BE2C (cell line): ENCODE measurements around the gene PHYHD1.

Experiments
- DNase-seq: peaks from one replicate; pipeline ENCODE4 v3.0.0-alpha.2; 2020
- H3K27me3 ChIP-seq: fragments of 250-450 bp; sonication (Bioruptor Pico); 2 replicates; pipeline ENCODE4 v1.5.1; 2020; ENCODE audit warnings: mild to moderate bottlenecking
- H3K36me3 ChIP-seq: fragments of 250-450 bp; sonication (Bioruptor Pico); 2 replicates; pipeline ENCODE4 v1.5.1; 2020; ENCODE audit warnings: mild to moderate bottlenecking
- H3K4me1 ChIP-seq: fragments of 250-450 bp; sonication (Bioruptor Pico); 2 replicates; pipeline ENCODE4 v1.5.1; 2020
- H3K4me3 ChIP-seq: 2 replicates; pipeline ENCODE4 v1.5.1; 2011; ENCODE audit warnings: low read depth, low read length
- H3K9me3 ChIP-seq: fragments of 250-450 bp; sonication (Bioruptor Pico); 2 replicates; pipeline ENCODE4 v1.5.1; 2020
- TF ChIP-seq, protein P1 (sequence below): IDR thresholded peaks from 2 replicates; pipeline ENCODE4 v1.5.1; 2012; ENCODE audit warnings: mild to moderate bottlenecking, low read depth, low read length

Gene PHYHD1

DNA sequence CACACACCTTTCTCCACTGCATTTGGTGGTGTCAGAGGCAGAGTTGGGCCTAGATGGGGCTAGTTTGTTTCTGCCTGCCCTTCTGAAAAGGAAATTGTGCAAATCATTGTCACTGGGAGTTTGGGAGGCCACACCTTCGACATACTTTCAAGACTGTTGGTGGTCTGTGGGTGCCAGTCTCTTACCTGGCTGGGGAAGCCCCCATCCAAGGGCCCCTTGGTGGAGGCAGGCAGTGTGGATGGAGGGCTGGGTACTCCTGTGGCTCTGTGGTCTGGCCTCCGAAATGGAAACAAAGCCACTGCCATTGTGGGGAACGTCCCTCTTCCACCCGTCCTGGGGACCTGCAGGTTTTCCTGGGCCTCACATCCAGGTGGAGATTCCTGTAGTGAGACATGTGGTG, 10.9 kb upstream of the PHYHD1 start:
- Histone ChIP-seq H3K9me3 (no peaks in the 10 kb centered on the region), H3K36me3 (peaks cover 38% of the 10 kb centered on the region), H3K4me1 (no peaks in the 10 kb centered on the region), H3K27me3 (no peaks in the 10 kb centered on the region), H3K4me3 (no peak overlapping the region)
- TF ChIP-seq, protein P1, sequence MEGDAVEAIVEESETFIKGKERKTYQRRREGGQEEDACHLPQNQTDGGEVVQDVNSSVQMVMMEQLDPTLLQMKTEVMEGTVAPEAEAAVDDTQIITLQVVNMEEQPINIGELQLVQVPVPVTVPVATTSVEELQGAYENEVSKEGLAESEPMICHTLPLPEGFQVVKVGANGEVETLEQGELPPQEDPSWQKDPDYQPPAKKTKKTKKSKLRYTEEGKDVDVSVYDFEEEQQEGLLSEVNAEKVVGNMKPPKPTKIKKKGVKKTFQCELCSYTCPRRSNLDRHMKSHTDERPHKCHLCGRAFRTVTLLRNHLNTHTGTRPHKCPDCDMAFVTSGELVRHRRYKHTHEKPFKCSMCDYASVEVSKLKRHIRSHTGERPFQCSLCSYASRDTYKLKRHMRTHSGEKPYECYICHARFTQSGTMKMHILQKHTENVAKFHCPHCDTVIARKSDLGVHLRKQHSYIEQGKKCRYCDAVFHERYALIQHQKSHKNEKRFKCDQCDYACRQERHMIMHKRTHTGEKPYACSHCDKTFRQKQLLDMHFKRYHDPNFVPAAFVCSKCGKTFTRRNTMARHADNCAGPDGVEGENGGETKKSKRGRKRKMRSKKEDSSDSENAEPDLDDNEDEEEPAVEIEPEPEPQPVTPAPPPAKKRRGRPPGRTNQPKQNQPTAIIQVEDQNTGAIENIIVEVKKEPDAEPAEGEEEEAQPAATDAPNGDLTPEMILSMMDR: no peak
- no peak for DNase-seq

DNA sequence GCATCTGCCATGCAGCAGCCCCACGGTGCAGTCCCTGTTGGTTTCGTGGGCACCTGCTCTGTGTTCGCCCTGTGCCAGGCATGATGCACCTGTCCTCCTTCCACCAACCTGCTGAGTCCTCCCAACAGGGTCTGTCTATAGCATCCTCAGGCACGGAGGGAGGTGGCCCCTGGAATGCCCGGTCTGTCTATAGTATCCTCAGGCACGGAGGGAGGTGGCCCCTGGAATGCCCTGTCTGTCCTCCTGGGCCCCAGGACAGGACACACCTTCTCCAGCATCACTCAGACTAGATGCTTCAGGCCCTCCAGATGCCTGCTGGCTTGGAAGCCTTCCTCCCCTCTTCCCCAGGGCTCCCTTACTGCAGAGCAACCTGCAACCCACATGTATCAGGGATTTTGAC, 9.9 kb upstream of the PHYHD1 start:
- H3K4me3 ChIP-seq: no peak overlapping the region
- TF ChIP-seq, protein P1: no peak
- no peaks in the 10 kb centered on the region for H3K9me3 ChIP-seq
- H3K27me3 ChIP-seq: no peaks in the 10 kb centered on the region
- peaks cover 40% of the 10 kb centered on the region for H3K36me3 ChIP-seq
- DNase-seq: no peak
- no peaks in the 10 kb centered on the region for H3K4me1 ChIP-seq

GRCh38 chr9:128911529-128912035, 9.2 kb upstream of the PHYHD1 start:
- peak; percentile 34 for DNase-seq
- Histone ChIP-seq H3K36me3 (peaks cover 47% of the 10 kb centered on the region), H3K4me1 (no peaks in the 10 kb centered on the region)

GRCh38 chr9:128912270-128912853, 8.4 kb upstream of the PHYHD1 start:
- DNase-seq: no peak
- Histone ChIP-seq H3K4me3 (no peak overlapping the region), H3K9me3 (no peaks in the 10 kb centered on the region), H3K27me3 (no peaks in the 10 kb centered on the region), H3K36me3 (peaks cover 47% of the 10 kb centered on the region), H3K4me1 (no peaks in the 10 kb centered on the region)
- TF ChIP-seq, protein P1: no peak

More at GRCh38 chr9:128911529-128912035, 9.2 kb upstream of the PHYHD1 start:
- no peaks in the 10 kb centered on the region for H3K9me3 ChIP-seq
- TF ChIP-seq, protein P1: no peak
- H3K4me3 ChIP-seq: no peak overlapping the region
- H3K27me3 ChIP-seq: no peaks in the 10 kb centered on the region

DNA sequence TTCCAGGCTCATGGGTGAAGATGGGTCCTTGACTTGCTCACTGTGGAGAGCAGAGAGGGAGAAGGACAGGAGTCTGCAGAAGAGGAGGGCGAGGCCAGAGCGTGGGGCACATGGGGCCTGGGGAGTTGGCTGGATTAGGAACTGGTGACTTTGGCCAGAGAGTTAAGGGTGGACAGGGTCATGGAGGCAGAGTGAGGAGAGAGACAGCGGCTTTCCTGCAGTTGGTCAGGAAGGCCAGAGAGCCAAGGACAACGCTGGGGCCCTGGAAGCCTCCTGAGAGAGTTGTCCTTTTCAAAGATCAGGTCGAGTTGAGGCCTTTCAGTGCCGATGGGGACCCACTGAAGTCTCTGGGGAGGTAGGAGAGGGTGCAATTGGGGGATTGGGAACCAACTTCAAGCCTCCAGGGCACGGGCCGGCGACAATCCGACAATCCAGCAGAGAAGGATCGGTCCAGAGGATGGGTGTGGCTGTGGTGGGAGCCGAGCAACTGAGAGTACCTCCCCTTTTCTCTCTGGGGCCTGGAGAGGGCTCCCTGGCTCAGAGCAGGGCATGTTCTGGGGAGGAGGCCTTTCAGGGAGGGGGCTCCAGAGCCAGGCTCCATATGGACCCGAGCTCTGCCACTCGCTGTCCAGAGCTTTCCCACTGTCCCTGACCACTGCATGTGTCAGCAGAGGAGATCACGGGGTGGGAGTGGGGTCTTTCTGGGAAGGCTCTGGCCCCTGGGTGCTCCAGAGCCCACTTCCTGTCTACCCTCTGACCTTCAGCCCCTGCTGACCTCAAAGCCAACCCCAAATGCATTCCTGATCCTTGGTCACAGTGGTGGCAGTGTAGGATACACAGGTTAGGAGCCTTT, 7.5 kb upstream of the PHYHD1 start:
- TF ChIP-seq, protein P1: no peak
- peaks cover 44% of the 10 kb centered on the region for H3K36me3 ChIP-seq
- no peak overlapping the region for H3K4me3 ChIP-seq
- no peak for DNase-seq
- no peaks in the 10 kb centered on the region for H3K9me3 ChIP-seq
- H3K4me1 ChIP-seq: no peaks in the 10 kb centered on the region
- no peaks in the 10 kb centered on the region for H3K27me3 ChIP-seq
